GM03348 (cell line): ENCODE data around the gene FUT8.
"Not testable (repeated sequence)": the region's sequence is repeated elsewhere in the genome, so short reads cannot be mapped to it uniquely, and the experiment has no call there.

Source experiments
- DNase-seq: peaks from one replicate; pipeline ENCODE4 v3.0.0; 2012; ENCODE audit warnings: low spot score

The FUT8 gene

DNA sequence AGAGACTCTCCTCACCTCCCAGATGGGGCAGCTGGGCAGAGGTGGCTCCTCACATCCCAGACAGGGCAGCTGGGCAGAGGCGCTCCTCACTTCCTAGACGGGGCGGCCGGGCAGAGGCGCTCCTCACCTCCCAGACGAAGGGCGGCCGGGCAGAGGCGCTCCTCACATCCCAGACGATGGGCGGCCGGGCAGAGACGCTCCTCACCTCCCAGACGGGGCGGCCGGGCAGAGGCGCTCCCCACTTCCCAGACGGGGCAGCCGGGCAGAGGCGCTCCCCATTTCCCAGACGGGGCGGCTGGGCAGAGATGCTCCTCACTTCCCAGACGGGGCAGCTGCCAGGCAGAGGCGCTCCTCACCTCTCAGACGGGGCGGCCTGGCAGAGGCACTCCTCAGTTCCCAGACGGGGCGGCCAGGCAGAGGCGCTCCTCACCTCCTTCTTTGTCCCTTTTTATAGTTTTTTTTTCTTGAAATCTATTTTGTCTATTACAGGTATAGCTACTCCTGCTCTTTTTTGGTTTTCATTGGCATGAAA lies 304.9 kb downstream of the FUT8 start:
- not testable (repeated sequence) for DNase-seq

GRCh38 chr14:65718629-65719028 lies 306.1 kb downstream of the FUT8 start:
- no peak for DNase-seq

- DNase-seq: no peak
These were observed 307.6 kb downstream of the FUT8 start for GRCh38 chr14:65720171-65720570.

- DNase-seq: no peak
These were observed 308.2 kb downstream of the FUT8 start for GRCh38 chr14:65720743-65721142.

DNA sequence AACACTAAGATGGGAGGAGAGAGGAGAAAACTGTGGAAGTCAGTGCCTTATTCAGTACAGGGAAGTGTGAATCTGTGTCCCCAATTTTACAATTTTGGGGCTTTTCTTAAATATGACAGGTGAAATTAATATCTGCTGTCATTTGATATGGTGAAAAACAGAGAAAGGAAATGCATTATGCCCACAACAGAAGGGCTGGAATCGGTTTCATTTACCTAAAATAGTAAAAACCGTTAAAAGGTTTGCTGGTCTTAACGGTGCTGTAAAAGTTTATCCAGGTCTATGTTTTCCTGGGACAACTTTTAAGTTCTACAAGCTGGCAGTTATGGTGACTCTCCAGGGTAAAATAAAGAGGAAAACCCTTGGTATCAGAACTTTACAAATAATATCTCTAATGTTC lies 310.8 kb downstream of the FUT8 start:
- no peak for DNase-seq

GRCh38 chr14:65728604-65729003 lies 316.1 kb downstream of the FUT8 start:
- no peak for DNase-seq

DNA sequence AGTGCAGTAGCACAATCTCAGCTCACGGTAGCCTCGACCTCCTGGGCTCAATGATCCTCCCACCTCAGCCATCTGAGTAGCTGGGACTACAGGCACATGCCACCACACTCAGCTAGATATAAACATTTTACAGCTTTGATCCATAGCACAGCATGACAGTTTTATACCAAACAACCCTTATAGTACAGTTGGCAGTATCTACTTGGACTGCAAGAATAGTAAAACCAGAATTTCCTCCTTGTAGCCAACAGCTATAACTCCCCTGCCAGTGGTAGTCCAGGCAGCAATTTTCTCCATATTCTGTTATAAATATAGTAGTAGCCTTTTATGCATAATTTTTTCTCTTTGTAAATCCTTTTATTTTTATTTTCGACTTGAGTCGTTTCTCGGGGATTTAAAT lies 317.0 kb downstream of the FUT8 start:
- DNase-seq: no peak

- no peak for DNase-seq
These were observed 319.5 kb downstream of the FUT8 start for GRCh38 chr14:65731933-65732506.

DNA sequence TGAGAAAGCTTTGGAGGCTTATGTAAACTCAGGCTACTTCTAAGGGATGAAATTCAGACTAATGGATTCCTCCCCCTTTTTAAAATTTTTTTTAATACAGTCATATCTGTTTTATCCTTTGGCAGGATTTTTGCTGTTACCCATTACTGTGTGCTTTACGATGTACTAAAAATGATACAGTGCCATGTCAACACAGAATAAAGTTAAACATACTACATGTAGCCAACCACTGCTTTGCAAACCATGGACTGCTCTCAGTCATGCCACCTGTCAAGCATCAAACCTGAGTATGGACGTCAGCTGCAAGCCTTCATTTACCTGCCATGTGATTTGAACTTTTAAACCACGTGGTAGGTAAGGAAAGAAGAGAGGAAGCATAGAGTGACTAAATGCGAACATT lies 325.8 kb downstream of the FUT8 start:
- DNase-seq: no peak

- DNase-seq: no peak
These were observed 333.1 kb downstream of the FUT8 start for GRCh38 chr14:65745396-65746190.

GRCh38 chr14:65748796-65749195 lies 336.3 kb downstream of the FUT8 start:
- DNase-seq: no peak

- DNase-seq: no peak
These were observed 336.8 kb downstream of the FUT8 start for GRCh38 chr14:65749287-65749686.

DNA sequence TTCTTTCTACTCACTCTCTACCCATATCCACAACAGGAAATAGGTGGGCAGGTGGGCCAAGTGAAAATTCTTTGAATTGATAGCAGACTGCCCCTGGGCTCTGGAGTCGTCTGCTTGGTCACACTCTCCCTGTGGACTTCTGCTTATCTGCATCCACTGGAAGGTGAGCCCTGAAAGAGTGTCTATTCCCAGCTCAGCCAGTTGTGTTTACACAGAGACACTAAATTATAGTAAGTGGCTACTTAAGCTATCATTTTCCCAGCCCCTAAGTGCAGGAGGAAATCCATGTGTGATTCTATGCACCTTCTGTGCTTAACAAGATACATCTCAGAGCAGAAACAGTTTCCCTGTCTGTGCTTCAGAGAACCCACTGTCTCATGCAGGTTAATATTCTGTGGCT lies 338.4 kb downstream of the FUT8 start:
- no peak for DNase-seq

- no peak for DNase-seq
These were observed 339.0 kb downstream of the FUT8 start for GRCh38 chr14:65751510-65751909.

DNA sequence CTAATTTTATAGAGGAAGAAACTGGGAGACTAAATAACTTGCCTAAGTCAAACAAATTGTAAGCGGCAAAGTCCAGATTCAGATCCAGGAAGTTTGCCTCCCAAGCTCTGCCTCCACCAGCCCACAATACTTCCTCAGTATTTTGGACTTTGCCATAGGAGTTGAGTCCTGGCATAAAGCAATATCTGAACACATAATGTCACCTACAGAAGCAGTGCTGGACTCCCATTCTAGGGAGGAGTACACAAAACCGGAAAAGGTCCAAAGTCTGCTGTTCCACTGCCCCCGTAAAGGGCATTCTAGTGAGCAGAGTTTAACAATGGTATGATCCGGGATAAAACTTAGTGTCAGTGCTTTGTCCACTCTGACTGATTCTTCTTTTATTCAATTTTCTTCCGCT lies 340.5 kb downstream of the FUT8 start:
- no peak for DNase-seq

DNA sequence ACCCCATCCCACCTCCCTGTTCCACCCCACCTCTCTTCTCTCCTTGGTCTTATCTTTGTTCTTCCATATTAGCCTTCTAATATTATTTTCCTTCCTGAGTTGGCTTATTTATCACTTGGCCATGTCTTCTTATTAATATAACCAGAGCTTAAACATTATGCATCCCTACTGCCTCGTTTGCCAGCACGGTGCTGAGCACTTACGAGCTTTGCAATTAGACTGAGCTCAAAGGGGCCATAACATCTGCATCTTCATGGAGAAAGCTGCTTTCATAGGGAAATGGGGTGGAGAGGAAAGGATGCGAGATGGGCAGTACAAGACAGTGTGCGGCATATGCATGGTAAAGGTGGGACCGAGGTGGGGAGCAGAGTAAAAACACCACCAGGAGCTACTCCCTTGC lies 342.8 kb downstream of the FUT8 start:
- no peak for DNase-seq

DNA sequence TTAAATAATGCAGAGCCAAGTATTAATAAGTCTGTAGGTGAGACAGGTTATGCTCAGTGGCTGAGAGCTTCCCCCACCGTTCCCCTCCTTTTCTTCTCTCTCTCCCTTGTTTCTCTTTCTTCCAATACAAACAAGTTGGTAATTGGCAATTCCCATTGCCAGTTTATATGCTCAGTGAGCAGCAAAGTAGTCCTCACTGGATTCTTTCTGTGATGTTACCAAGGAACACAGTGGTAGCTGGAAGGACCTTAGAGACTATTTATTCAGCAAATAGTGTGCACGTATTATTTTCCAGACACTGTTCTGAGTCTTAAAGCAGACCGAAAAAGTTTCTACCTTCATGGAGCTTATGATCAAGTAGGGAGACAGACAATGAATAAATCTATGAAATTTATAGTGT lies 344.4 kb downstream of the FUT8 start:
- no peak for DNase-seq

DNA sequence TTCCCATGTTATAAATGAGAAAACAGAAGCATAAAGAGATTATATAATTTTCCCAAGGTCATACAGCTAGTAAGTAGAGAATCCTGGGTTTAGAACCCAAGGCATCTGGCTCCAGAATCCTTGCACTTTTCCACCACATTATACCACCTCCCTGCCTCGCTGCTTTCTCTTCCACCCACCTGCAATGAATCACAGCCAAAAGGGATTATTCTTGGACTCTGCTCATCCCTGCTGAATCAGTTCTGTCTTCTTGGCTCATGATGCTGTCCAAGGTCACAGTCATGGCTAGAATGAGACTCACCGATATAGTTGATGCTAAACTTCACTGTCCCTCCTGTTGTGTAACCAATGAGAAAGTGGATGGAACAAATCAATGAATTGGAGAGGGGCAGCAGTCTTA lies 356.6 kb downstream of the FUT8 start:
- DNase-seq: no peak

- DNase-seq: no peak
These were observed 358.2 kb downstream of the FUT8 start for GRCh38 chr14:65770681-65771080.

- DNase-seq: no peak
These were observed 358.7 kb downstream of the FUT8 start for GRCh38 chr14:65771271-65771670.

- no peak for DNase-seq
These were observed 359.9 kb downstream of the FUT8 start for GRCh38 chr14:65772466-65772865.

DNA sequence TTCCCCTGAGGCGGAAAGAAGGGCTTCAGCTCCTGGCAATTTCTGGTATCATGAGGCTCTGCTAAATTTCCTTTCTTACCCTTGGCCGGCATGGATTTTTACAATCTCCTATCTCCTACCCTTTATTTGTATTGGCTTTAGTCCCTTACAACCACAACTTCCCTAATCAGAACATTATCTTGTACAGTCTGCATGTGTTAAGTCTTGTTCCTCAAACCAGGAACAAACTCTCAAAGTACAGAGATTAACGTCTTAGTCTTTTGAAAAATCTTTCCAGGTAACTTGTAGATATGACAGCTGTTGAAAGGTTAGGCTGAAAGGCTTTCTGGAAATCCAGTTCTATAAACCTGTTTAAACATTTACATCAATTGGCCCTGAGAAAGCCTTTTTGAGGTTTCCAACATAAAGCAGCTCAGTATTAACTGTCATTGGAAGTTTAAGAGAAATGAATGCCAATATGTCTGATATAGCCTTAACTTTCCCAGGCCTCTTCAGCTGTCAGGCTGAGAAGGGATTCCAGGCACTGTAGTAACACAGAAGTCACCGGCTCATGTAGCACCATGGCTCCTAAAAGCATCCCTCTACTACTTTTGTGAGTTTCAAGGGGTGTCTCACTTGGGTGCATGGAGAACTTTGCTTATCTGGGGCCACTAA lies 360.5 kb downstream of the FUT8 start:
- no peak for DNase-seq

GRCh38 chr14:65774041-65774440 lies 361.5 kb downstream of the FUT8 start:
- no peak for DNase-seq
